HCT116 (cell line): ENCODE data around the gene PSMC3.

Source experiments
- CTCF ChIP-seq, 3 experiments: fragments of 200-600 bp in 1 of 3; sonication (generic) in 1 of 3; IDR thresholded peaks in 2 of 3; conservative IDR thresholded peaks in 1 of 3; 2 replicates each; pipeline ENCODE4 v1.5.1; 2012 to 2017; ENCODE audit warnings: low read depth in 2 of 3, low read length in 2 of 3, antibody characterized with exemption in 1 of 3, borderline replicate concordance in 1 of 3, control low read depth in 1 of 3, mild to moderate bottlenecking in 1 of 3, mixed read lengths in 1 of 3, mixed run types in 1 of 3, moderate library complexity in 1 of 3; ENCODE audit not compliant: insufficient read depth in 1 of 3
- ELF1 ChIP-seq: IDR thresholded peaks from 2 replicates; pipeline ENCODE4 v1.6.1; 2012; ENCODE audit warnings: low read depth, borderline replicate concordance
- EZH2phosphoT487 ChIP-seq: fragments of 200-600 bp; IDR thresholded peaks from 2 replicates; pipeline ENCODE4 v1.6.1; 2018; ENCODE audit warnings: antibody characterized with exemption, borderline replicate concordance
- MAX ChIP-seq: IDR thresholded peaks from 2 replicates; pipeline ENCODE4 v1.6.1; 2012
- POLR2A ChIP-seq: IDR thresholded peaks from 2 replicates; pipeline ENCODE4 v1.7.0; 2011; ENCODE audit warnings: borderline replicate concordance; ENCODE audit not compliant: insufficient read depth, insufficient read length; ENCODE audit errors: extremely low read depth
- SIN3A ChIP-seq: IDR thresholded peaks from 2 replicates; pipeline ENCODE4 v1.6.1; 2012; ENCODE audit warnings: low read depth
- SRF ChIP-seq: IDR thresholded peaks from 2 replicates; pipeline ENCODE4 v1.6.1; 2012; ENCODE audit warnings: low read depth

- TF ChIP-seq EZH2phosphoT487 (no peak), SIN3A (no peak), MAX (no peak), ELF1 (no peak), CTCF (IDR thresholded peaks at IDR 0.05 in 2 of 3, conservative IDR thresholded peaks at IDR 0.05 in 1 of 3; ENCODE audit: borderline replicate concordance in 1 of 3, insufficient read depth in 1 of 3, low read depth in 2 of 3, low read length in 2 of 3) (no peak), SRF (no peak), POLR2A (no peak)
Measured at GRCh38 chr11:47466201-47466600, 40.0 kb upstream of the PSMC3 start.
